NOMO-1 treated with dmso at 0.1 percent for 144 hours (cell line): ENCODE measurements around the gene DST.
A peak's percentile ranks its signal among the peaks of the same experiment; 100 is the strongest.

Experiments used
- DNase-seq: peaks from one replicate; lab custom pipeline; 2025; ENCODE audit not compliant: unreplicated experiment; lab: John Stamatoyannopoulos, UW

The DST gene

GRCh38 chr6:56624728-56625069 is 18.0 kb downstream of the DST start:
- no peak for DNase-seq

- DNase-seq: no peak
Observed at GRCh38 chr6:56624046-56624727, 18.5 kb downstream of the DST start.

- DNase-seq: peak; percentile 4
Observed at GRCh38 chr6:56620229-56620868, 22.3 kb downstream of the DST start.

GRCh38 chr6:56618050-56618449 is 24.6 kb downstream of the DST start:
- no peak for DNase-seq

- no peak for DNase-seq
Observed at GRCh38 chr6:56616967-56617366, 25.7 kb downstream of the DST start.

GRCh38 chr6:56613247-56613851 is 29.3 kb downstream of the DST start:
- no peak for DNase-seq

GRCh38 chr6:56608332-56608731 is 34.4 kb downstream of the DST start:
- no peak for DNase-seq

- no peak for DNase-seq
Observed at GRCh38 chr6:56607111-56607752, 35.5 kb downstream of the DST start.

- DNase-seq: no peak
Observed at GRCh38 chr6:56605435-56605834, 37.3 kb downstream of the DST start.

- no peak for DNase-seq
Observed at GRCh38 chr6:56604186-56604585, 38.5 kb downstream of the DST start.

- no peak for DNase-seq
Observed at GRCh38 chr6:56601390-56601789, 41.3 kb downstream of the DST start.

GRCh38 chr6:56595490-56596122 is 47.1 kb downstream of the DST start:
- DNase-seq: no peak

GRCh38 chr6:56594699-56595098 is 48.0 kb downstream of the DST start:
- DNase-seq: no peak

GRCh38 chr6:56593801-56594318 is 48.8 kb downstream of the DST start:
- peak; percentile 56 for DNase-seq

GRCh38 chr6:56582236-56582635 is 60.5 kb downstream of the DST start:
- DNase-seq: no peak

- no peak for DNase-seq
Observed at GRCh38 chr6:56581296-56581925, 61.3 kb downstream of the DST start.

GRCh38 chr6:56580271-56580670 is 62.4 kb downstream of the DST start:
- no peak for DNase-seq

- no peak for DNase-seq
Observed at GRCh38 chr6:56579155-56579851, 63.4 kb downstream of the DST start.

- no peak for DNase-seq
Observed at GRCh38 chr6:56575736-56576135, 67.0 kb downstream of the DST start.

GRCh38 chr6:56574292-56574691 is 68.4 kb downstream of the DST start:
- no peak for DNase-seq
